Tibial nerve (tissue), 4 donors: ENCODE results near the gene DUS2.

Experiments
- EP300 ChIP-seq, 2 donors: sonication (generic); formaldehyde crosslinking; IDR thresholded peaks; one replicate each; pipeline ENCODE4 v1.6.1; 2017; ENCODE audit warnings: antibody characterized with exemption in 2 of 2, mild to moderate bottlenecking in 1 of 2
- POLR2A ChIP-seq, 2 donors: fragments of 450-650 bp; IDR thresholded peaks; one replicate each; pipeline ENCODE4 v1.6.1; 2017; ENCODE audit warnings: antibody characterized with exemption in 2 of 2, mild to moderate bottlenecking in 2 of 2, moderate library complexity in 2 of 2
- TF ChIP-seq, protein P1 (sequence below), 5 experiments: fragments of 200-600 bp in 3 of 5; fragments of 450-650 bp in 2 of 5; sonication (generic) in 3 of 5; IDR thresholded peaks; one replicate each; pipeline ENCODE4 v1.5.1; 2016 to 2019; ENCODE audit warnings: antibody characterized with exemption in 5 of 5, mild to moderate bottlenecking in 3 of 5, moderate library complexity in 2 of 5

DNA sequence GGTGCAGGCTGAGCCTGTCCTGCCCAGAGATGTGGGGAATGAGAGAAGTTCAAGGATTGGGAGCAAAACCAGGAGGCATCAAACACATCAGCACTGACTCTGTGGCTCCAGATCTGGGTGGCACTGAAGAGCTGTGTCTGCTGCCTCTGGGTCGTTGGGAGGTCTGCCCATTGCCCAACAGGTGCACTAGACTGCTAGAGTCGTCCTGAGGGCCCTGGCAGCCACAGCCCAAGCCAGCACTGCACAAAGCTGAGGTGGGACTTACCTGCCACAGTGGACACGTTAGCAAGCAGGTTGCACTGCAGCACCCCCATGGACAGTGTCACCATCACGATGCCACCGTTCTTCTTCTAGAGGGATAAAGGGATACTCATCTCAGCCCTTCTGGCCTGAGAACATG is 46.1 kb upstream of the DUS2 start:
- TF ChIP-seq, protein P1, sequence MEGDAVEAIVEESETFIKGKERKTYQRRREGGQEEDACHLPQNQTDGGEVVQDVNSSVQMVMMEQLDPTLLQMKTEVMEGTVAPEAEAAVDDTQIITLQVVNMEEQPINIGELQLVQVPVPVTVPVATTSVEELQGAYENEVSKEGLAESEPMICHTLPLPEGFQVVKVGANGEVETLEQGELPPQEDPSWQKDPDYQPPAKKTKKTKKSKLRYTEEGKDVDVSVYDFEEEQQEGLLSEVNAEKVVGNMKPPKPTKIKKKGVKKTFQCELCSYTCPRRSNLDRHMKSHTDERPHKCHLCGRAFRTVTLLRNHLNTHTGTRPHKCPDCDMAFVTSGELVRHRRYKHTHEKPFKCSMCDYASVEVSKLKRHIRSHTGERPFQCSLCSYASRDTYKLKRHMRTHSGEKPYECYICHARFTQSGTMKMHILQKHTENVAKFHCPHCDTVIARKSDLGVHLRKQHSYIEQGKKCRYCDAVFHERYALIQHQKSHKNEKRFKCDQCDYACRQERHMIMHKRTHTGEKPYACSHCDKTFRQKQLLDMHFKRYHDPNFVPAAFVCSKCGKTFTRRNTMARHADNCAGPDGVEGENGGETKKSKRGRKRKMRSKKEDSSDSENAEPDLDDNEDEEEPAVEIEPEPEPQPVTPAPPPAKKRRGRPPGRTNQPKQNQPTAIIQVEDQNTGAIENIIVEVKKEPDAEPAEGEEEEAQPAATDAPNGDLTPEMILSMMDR (IDR thresholded peaks at IDR 0.05): no peak
- TF ChIP-seq POLR2A (IDR thresholded peaks at IDR 0.05): no peak
- TF ChIP-seq EP300 (IDR thresholded peaks at IDR 0.05): no peak
